Mesenchymal stem cell (in vitro differentiated cells and primary cell): Measurements from ENCODE around the gene PRDM12.
A peak's percentile ranks its signal among the peaks of the same experiment; 100 is the strongest.

Experiments
- DNase-seq: peaks from one replicate; pipeline ENCODE4 v3.0.0-alpha.2; 2013
- H2AFZ ChIP-seq: one replicate; pipeline ENCODE4 v1.6.1; 2013; ENCODE audit warnings: low read depth, mild to moderate bottlenecking, control low read depth, inconsistent platforms, low read length, moderate library complexity
- H2AK5ac ChIP-seq: 2 replicates; pipeline ENCODE4 v1.6.1; 2013; ENCODE audit warnings: low read length, moderate library complexity, mild to moderate bottlenecking, inconsistent platforms; ENCODE audit not compliant: severe bottlenecking
- H2BK120ac ChIP-seq: one replicate; pipeline ENCODE4 v1.6.1; 2013; ENCODE audit warnings: low read depth, mild to moderate bottlenecking, inconsistent platforms, low read length, moderate library complexity
- H2BK12ac ChIP-seq, 2 experiments: one replicate each; pipeline ENCODE4 v1.6.1; 2013; ENCODE audit warnings: inconsistent platforms in 2 of 2, low read length in 2 of 2, mild to moderate bottlenecking in 2 of 2, moderate library complexity in 2 of 2, control low read depth in 1 of 2
- H2BK15ac ChIP-seq: one replicate; pipeline ENCODE4 v1.6.1; 2013; ENCODE audit warnings: mild to moderate bottlenecking, low read depth, inconsistent platforms; ENCODE audit not compliant: poor library complexity, severe bottlenecking
- H2BK5ac ChIP-seq: 2 replicates; pipeline ENCODE4 v1.6.1; 2013; ENCODE audit warnings: low read depth, mild to moderate bottlenecking, low read length, control low read depth, inconsistent platforms; ENCODE audit not compliant: poor library complexity, severe bottlenecking
- H3K14ac ChIP-seq, 2 experiments: one replicate each; pipeline ENCODE4 v1.6.1; 2013; ENCODE audit warnings: inconsistent platforms in 2 of 2, low read length in 2 of 2, control low read depth in 1 of 2, mild to moderate bottlenecking in 1 of 2, moderate library complexity in 1 of 2
- H3K18ac ChIP-seq, 2 experiments: one replicate each; pipeline ENCODE4 v1.6.1; 2013; ENCODE audit warnings: inconsistent platforms in 2 of 2, low read length in 2 of 2, control low read depth in 1 of 2, low read depth in 1 of 2, mild to moderate bottlenecking in 1 of 2
- H3K23ac ChIP-seq, 2 experiments: one replicate each; pipeline ENCODE4 v1.6.1; 2013; ENCODE audit warnings: inconsistent platforms in 2 of 2, low read length in 2 of 2, mild to moderate bottlenecking in 2 of 2, moderate library complexity in 2 of 2, control low read depth in 1 of 2
- H3K27ac ChIP-seq: 2 replicates; pipeline ENCODE4 v1.5.1; 2013; ENCODE audit warnings: mild to moderate bottlenecking, moderate library complexity, low read length, control low read depth, inconsistent platforms; ENCODE audit not compliant: poor library complexity, severe bottlenecking
- H3K27me3 ChIP-seq, 2 experiments: 2 replicates each; pipeline versions ENCODE4 v1.6.1 to v1.7.0; 2013; ENCODE audit warnings: low read length in 2 of 2, mild to moderate bottlenecking in 2 of 2, moderate library complexity in 2 of 2, control low read depth in 1 of 2, inconsistent platforms in 1 of 2; ENCODE audit not compliant: control insufficient read depth in 1 of 2, insufficient read depth in 1 of 2
- H3K36me3 ChIP-seq, 2 experiments: 2 replicates each; pipeline versions ENCODE4 v1.6.1 to v1.7.0; 2013; ENCODE audit warnings: low read length in 2 of 2, control low read depth in 1 of 2, inconsistent platforms in 1 of 2, low read depth in 1 of 2, mild to moderate bottlenecking in 1 of 2; ENCODE audit not compliant: insufficient read depth in 2 of 2, control insufficient read depth in 1 of 2
- H3K4ac ChIP-seq, 2 experiments: one replicate each; pipeline ENCODE4 v1.6.1; 2013; ENCODE audit warnings: inconsistent platforms in 2 of 2, low read length in 2 of 2, mild to moderate bottlenecking in 2 of 2, moderate library complexity in 2 of 2, control low read depth in 1 of 2, low read depth in 1 of 2
- H3K4me1 ChIP-seq: 2 replicates; pipeline ENCODE4 v1.6.1; 2013; ENCODE audit warnings: low read depth, low read length, control low read depth; ENCODE audit not compliant: control insufficient read depth, insufficient read depth
- H3K4me2 ChIP-seq: 2 replicates; pipeline ENCODE4 v1.6.1; 2013; ENCODE audit warnings: low read length, mild to moderate bottlenecking, inconsistent platforms; ENCODE audit not compliant: poor library complexity, severe bottlenecking
- H3K4me3 ChIP-seq, 2 experiments: 2 replicates each; pipeline versions ENCODE4 v1.5.1 to v1.7.0; 2013; ENCODE audit warnings: low read length in 2 of 2, mild to moderate bottlenecking in 2 of 2, control low read depth in 1 of 2, low read depth in 1 of 2; ENCODE audit not compliant: insufficient read depth in 1 of 2
- H3K79me1 ChIP-seq: replicated peaks from 2 replicates; pipeline ENCODE4 v1.6.1; 2013; ENCODE audit warnings: mild to moderate bottlenecking, control low read depth, low read length, inconsistent platforms; ENCODE audit not compliant: poor library complexity, severe bottlenecking
- H3K9ac ChIP-seq: 2 replicates; pipeline ENCODE4 v1.7.0; 2013; ENCODE audit warnings: mild to moderate bottlenecking, low read length, moderate library complexity
- H3K9me3 ChIP-seq: 2 replicates; pipeline ENCODE4 v1.7.0; 2013; ENCODE audit warnings: mild to moderate bottlenecking, low read length; ENCODE audit not compliant: control insufficient read depth
- H4K8ac ChIP-seq: one replicate; pipeline ENCODE4 v1.6.1; 2013; ENCODE audit warnings: inconsistent platforms, mild to moderate bottlenecking, low read length, moderate library complexity
- H4K91ac ChIP-seq: one replicate; pipeline ENCODE4 v1.6.1; 2013; ENCODE audit warnings: mild to moderate bottlenecking, low read length, inconsistent platforms
- WGBS: methylation state at CpG from one replicate; pipeline ENCODE4 v1.1.7; 2013; ENCODE audit warnings: mixed read lengths; 5-methylcytosine and 5-hydroxymethylcytosine counted together

The PRDM12 gene

DNA sequence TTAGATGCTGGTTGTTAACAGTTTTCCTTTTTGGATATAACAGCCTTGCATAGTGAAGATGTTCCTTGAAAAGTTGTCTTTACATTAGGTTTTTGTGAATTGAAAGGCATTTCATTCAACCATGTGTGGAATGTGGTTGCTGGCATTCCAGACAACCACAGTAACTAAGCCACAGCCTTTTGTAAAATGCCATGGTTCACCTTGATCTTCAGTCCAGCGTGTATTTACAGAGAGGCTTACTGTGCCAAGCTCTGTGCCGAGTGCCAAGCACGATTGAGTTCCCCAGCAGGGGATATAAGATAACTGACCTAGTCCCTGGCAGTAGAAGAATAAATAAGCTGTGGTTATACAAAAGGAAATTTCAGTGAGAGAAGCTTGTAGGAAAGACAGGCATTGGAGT lies 34.1 kb downstream of the PRDM12 start:
- 83% methylated on average over 3 of the region's 3 CpGs for WGBS

GRCh38 chr9:130699047-130699446 lies 34.7 kb downstream of the PRDM12 start:
- Histone ChIP-seq H3K4ac (no peak overlapping the region), H3K9ac (no peak overlapping the region), H3K9me3 (no peaks in the 10 kb centered on the region), H3K4me2 (no peak overlapping the region), H3K27ac (peak overlapping the region; percentile 17), H2BK5ac (no peak overlapping the region), H2AFZ (no peak overlapping the region), H3K36me3 (peaks cover 39 to 77% of the 10 kb centered on the region in 2 experiments), H2BK120ac (no peak overlapping the region), H3K18ac (no peak overlapping the region), H4K91ac (no peak overlapping the region), H4K8ac (no peak overlapping the region), H2BK12ac (no peak overlapping the region), H3K4me3 (no peak overlapping the region), H3K23ac (no peak overlapping the region), H3K4me1 (peaks cover 12% of the 10 kb centered on the region), H3K14ac (no peak overlapping the region), H2AK5ac (peak overlapping the region; percentile 30), H3K27me3 (no peaks in the 10 kb centered on the region), H3K79me1 (peaks cover 35% of the 10 kb centered on the region), H2BK15ac (no peak overlapping the region)
- 94% methylated on average over 2 of the region's 2 CpGs for WGBS
- no peak for DNase-seq

More for the DNA sequence above, 34.1 kb downstream of the PRDM12 start:
- Histone ChIP-seq H3K4me1 (peaks cover 14% of the 10 kb centered on the region), H2AFZ (no peak overlapping the region), H3K18ac (no peak overlapping the region), H3K27me3 (no peaks in the 10 kb centered on the region), H4K8ac (no peak overlapping the region), H3K79me1 (peaks cover 33% of the 10 kb centered on the region), H3K4ac (no peak overlapping the region), H3K4me3 (no peak overlapping the region), H3K4me2 (peak overlapping the region; percentile 26), H3K14ac (no peak overlapping the region), H4K91ac (no peak overlapping the region), H3K27ac (peak overlapping the region; percentile 81), H2BK120ac (no peak overlapping the region), H3K36me3 (peaks cover 33 to 72% of the 10 kb centered on the region in 2 experiments), H2BK5ac (no peak overlapping the region), H2BK12ac (no peak overlapping the region), H3K9ac (no peak overlapping the region), H3K23ac (no peak overlapping the region), H3K9me3 (no peaks in the 10 kb centered on the region), H2BK15ac (no peak overlapping the region), H2AK5ac (peak overlapping the region; percentile 88)
- no peak for DNase-seq

- 67% methylated on average over 10 of the region's 13 CpGs for WGBS
These were observed 36.9 kb downstream of the PRDM12 start for GRCh38 chr9:130701059-130702022.

DNA sequence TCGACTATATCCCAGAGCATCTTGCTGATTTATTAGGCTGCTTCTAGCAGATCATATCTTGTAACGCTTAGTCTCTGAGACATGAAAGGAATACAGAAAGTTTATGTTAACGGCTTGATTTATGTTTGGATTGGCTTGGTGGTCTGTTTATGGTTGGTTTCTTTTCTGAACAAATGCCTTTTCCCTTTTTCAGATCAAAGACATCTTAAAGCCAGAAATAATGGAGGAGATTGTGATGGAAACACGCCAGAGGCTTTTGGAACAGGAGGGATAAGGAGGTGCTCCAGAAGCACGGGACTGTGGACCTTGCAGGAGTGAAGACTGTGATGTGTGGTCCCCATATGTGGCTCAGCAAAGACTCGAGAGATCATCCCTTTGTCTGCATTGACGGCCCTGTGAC lies 39.1 kb downstream of the PRDM12 start:
- no peak overlapping the region for H3K23ac ChIP-seq
- no peak overlapping the region for H2BK12ac ChIP-seq
- no peak overlapping the region for H2AFZ ChIP-seq
- H3K4me2 ChIP-seq, result no peak overlapping the region
- H3K36me3 ChIP-seq, result peaks cover 35 to 56% of the 10 kb centered on the region in 2 experiments
- H3K27ac ChIP-seq, result no peak overlapping the region
- H3K27me3 ChIP-seq, result no peaks in the 10 kb centered on the region
- no peak overlapping the region for H3K18ac ChIP-seq
- no peak overlapping the region for H3K14ac ChIP-seq
- H3K4ac ChIP-seq, result no peak overlapping the region
- H2BK15ac ChIP-seq, result no peak overlapping the region
- WGBS, result 86% methylated on average over 7 of the region's 7 CpGs
- H3K9ac ChIP-seq, result no peak overlapping the region
- H4K91ac ChIP-seq, result no peak overlapping the region
- H2BK120ac ChIP-seq, result no peak overlapping the region
- H4K8ac ChIP-seq, result no peak overlapping the region
- H3K9me3 ChIP-seq, result no peaks in the 10 kb centered on the region
- H3K4me3 ChIP-seq, result no peak overlapping the region
- H2BK5ac ChIP-seq, result no peak overlapping the region
- no peak for DNase-seq
- H3K4me1 ChIP-seq, result peaks cover 4% of the 10 kb centered on the region
- H3K79me1 ChIP-seq, result peaks cover 20% of the 10 kb centered on the region
- H2AK5ac ChIP-seq, result no peak overlapping the region

More at GRCh38 chr9:130701059-130702022, 36.9 kb downstream of the PRDM12 start:
- Histone ChIP-seq H3K79me1 (peaks cover 25% of the 10 kb centered on the region), H3K23ac (no peak overlapping the region), H3K4me3 (no peak overlapping the region), H2BK15ac (no peak overlapping the region), H3K9ac (peak overlapping the region; percentile 32), H3K4ac (peak overlapping the region; percentile 26 to 61), H3K27ac (no peak overlapping the region), H3K18ac (no peak overlapping the region), H3K4me1 (peaks cover 8% of the 10 kb centered on the region), H4K91ac (no peak overlapping the region), H2BK120ac (no peak overlapping the region), H2BK5ac (no peak overlapping the region), H3K14ac (no peak overlapping the region), H3K9me3 (no peaks in the 10 kb centered on the region), H4K8ac (no peak overlapping the region), H2BK12ac (peak overlapping the region in 1 of 2 experiments; percentile 3), H2AFZ (no peak overlapping the region), H3K36me3 (peaks cover 41 to 76% of the 10 kb centered on the region in 2 experiments), H3K4me2 (no peak overlapping the region), H2AK5ac (peak overlapping the region; percentile 53), H3K27me3 (no peaks in the 10 kb centered on the region)
- DNase-seq, result peak; percentile 78
